Osteoblast (primary cell): ENCODE measurements around the gene NAA15. TPM values are rescaled to one million over a fixed set of nuclear protein-coding genes. Genes with fewer than 3 reads are reported as not detected.

Source experiments
- DNase-seq: peaks from one replicate; pipeline ENCODE4 v3.0.0; 2011; ENCODE audit warnings: low spot score, mixed read lengths; ENCODE audit not compliant: insufficient read length; ENCODE audit errors: missing footprints
- H2AFZ ChIP-seq: 2 replicates; pipeline ENCODE4 v1.6.0; 2011; ENCODE audit warnings: mild to moderate bottlenecking, low read length
- H3K27ac ChIP-seq: 2 replicates; pipeline ENCODE4 v1.5.1; 2011; ENCODE audit warnings: mild to moderate bottlenecking, low read depth, low read length, moderate library complexity
- H3K27me3 ChIP-seq: 2 replicates; pipeline ENCODE4 v1.6.0; 2012; ENCODE audit warnings: mild to moderate bottlenecking, control low read depth, inconsistent platforms, low read length, moderate library complexity; ENCODE audit not compliant: insufficient read depth
- H3K36me3 ChIP-seq: 2 replicates; pipeline ENCODE4 v1.5.1; 2011; ENCODE audit warnings: mild to moderate bottlenecking, low read length, control low read depth, moderate library complexity; ENCODE audit not compliant: insufficient read depth
- H3K4me1 ChIP-seq: 2 replicates; pipeline ENCODE4 v1.5.1; 2011; ENCODE audit warnings: mild to moderate bottlenecking, low read length, control low read depth, moderate library complexity; ENCODE audit not compliant: insufficient read depth
- H3K4me2 ChIP-seq: 2 replicates; pipeline ENCODE4 v1.6.0; 2011; ENCODE audit warnings: mild to moderate bottlenecking, low read length; ENCODE audit not compliant: insufficient read depth
- H3K4me3 ChIP-seq: fragments of 200-600 bp; sonication (generic); 3 replicates; pipeline ENCODE4 v1.5.1; 2012; ENCODE audit warnings: mild to moderate bottlenecking, low read length, inconsistent platforms; ENCODE audit not compliant: insufficient read depth
- H3K79me2 ChIP-seq: 2 replicates; pipeline ENCODE4 v1.6.0; 2012; ENCODE audit warnings: mild to moderate bottlenecking, low read length, control low read depth, inconsistent platforms; ENCODE audit not compliant: insufficient read depth
- H3K9me3 ChIP-seq: 2 replicates; pipeline ENCODE4 v1.5.1; 2011; ENCODE audit warnings: low read depth, low read length, control low read depth
- H4K20me1 ChIP-seq: 2 replicates; pipeline ENCODE4 v1.6.0; 2012; ENCODE audit warnings: mild to moderate bottlenecking, low read length, control low read depth; ENCODE audit not compliant: insufficient read depth
- CTCF ChIP-seq: IDR thresholded peaks from 2 replicates; pipeline ENCODE4 v1.5.1; 2011; ENCODE audit warnings: mild to moderate bottlenecking, low read depth, low read length, moderate library complexity; ENCODE audit errors: extremely low read depth
- total RNA-seq: library from RNA; depleted of rRNA; stranded (reverse); fragments of >200 nt; gene quantifications from 2 replicates; pipeline ENCODE4 v1.2.3, GENCODE V29; 2012

NAA15 gene
- total RNA-seq, 1 donor = 33.3 TPM

- Histone ChIP-seq H3K4me1 (peaks cover 11% of the 10 kb centered on the region), H4K20me1 (no peaks in the 10 kb centered on the region), H3K79me2 (no peaks in the 10 kb centered on the region), H3K36me3 (no peaks in the 10 kb centered on the region), H3K27ac (peak overlapping the region; percentile 24), H3K9me3 (no peaks in the 10 kb centered on the region), H3K27me3 (peaks cover 4% of the 10 kb centered on the region), H2AFZ (peak overlapping the region; percentile 56), H3K4me2 (peak overlapping the region; percentile 34), H3K4me3 (no peak overlapping the region)
- no peak for DNase-seq
- no peak for TF ChIP-seq CTCF
Observed at GRCh38 chr4:139282065-139282720, 19.1 kb upstream of the NAA15 start.

- H2AFZ ChIP-seq = no peak overlapping the region
Observed at GRCh38 chr4:139282721-139283075, 18.6 kb upstream of the NAA15 start.

GRCh38 chr4:139286186-139286698 is 15.1 kb upstream of the NAA15 start:
- peak; percentile 69 for DNase-seq
- no peak for TF ChIP-seq CTCF
- Histone ChIP-seq H3K4me1 (peaks cover 8% of the 10 kb centered on the region), H3K4me3 (no peak overlapping the region), H3K79me2 (no peaks in the 10 kb centered on the region), H3K27me3 (no peaks in the 10 kb centered on the region), H3K9me3 (no peaks in the 10 kb centered on the region), H3K27ac (no peak overlapping the region), H3K36me3 (peaks cover 8% of the 10 kb centered on the region), H3K4me2 (no peak overlapping the region), H4K20me1 (no peaks in the 10 kb centered on the region), H2AFZ (no peak overlapping the region)

More at GRCh38 chr4:139282721-139283075, 18.6 kb upstream of the NAA15 start:
- no peak for DNase-seq
- Histone ChIP-seq H3K4me2 (peak overlapping the region; percentile 34), H4K20me1 (no peaks in the 10 kb centered on the region), H3K27me3 (peaks cover 4% of the 10 kb centered on the region), H3K4me1 (peaks cover 11% of the 10 kb centered on the region), H3K9me3 (no peaks in the 10 kb centered on the region), H3K4me3 (no peak overlapping the region), H3K79me2 (no peaks in the 10 kb centered on the region), H3K36me3 (no peaks in the 10 kb centered on the region), H3K27ac (peak overlapping the region; percentile 11)
- TF ChIP-seq CTCF = no peak

- peak; percentile 90 for TF ChIP-seq CTCF
- peak overlapping the region; percentile 93 for H2AFZ ChIP-seq
- no peaks in the 10 kb centered on the region for H3K9me3 ChIP-seq
- H3K36me3 ChIP-seq = peaks cover 25% of the 10 kb centered on the region
- H4K20me1 ChIP-seq = no peaks in the 10 kb centered on the region
- peak overlapping the region; percentile 87 for H3K4me2 ChIP-seq
- peak overlapping the region; percentile 92 for H3K4me3 ChIP-seq
- H3K27me3 ChIP-seq = no peaks in the 10 kb centered on the region
- H3K79me2 ChIP-seq = peaks cover 21% of the 10 kb centered on the region
- peak; percentile 93 for DNase-seq
- H3K4me1 ChIP-seq = peaks cover 26% of the 10 kb centered on the region
- H3K27ac ChIP-seq = peak overlapping the region; percentile 86
Observed at GRCh38 chr4:139295206-139295941, 5.9 kb upstream of the NAA15 start.
